Trophoblast cell (in vitro differentiated cells and primary cell): ENCODE data around the gene EP400.

Experiments used
- DNase-seq, 2 donors: peaks; one replicate each; pipeline ENCODE4 v3.0.0-alpha.2; 2016
- H2AFZ ChIP-seq: 2 replicates; pipeline ENCODE4 v1.6.1; 2013; ENCODE audit warnings: low read length, moderate library complexity, mild to moderate bottlenecking; ENCODE audit not compliant: insufficient read depth, poor library complexity
- H2AK5ac ChIP-seq: 2 replicates; pipeline ENCODE4 v1.6.1; 2013; ENCODE audit warnings: mild to moderate bottlenecking, low read length
- H2BK120ac ChIP-seq: 2 replicates; pipeline ENCODE4 v1.6.1; 2013; ENCODE audit warnings: low read length, mild to moderate bottlenecking, moderate library complexity; ENCODE audit not compliant: insufficient read depth, poor library complexity
- H2BK12ac ChIP-seq: 2 replicates; pipeline ENCODE4 v1.6.1; 2013; ENCODE audit warnings: mild to moderate bottlenecking, low read length, moderate library complexity
- H2BK5ac ChIP-seq: 2 replicates; pipeline ENCODE4 v1.6.1; 2013; ENCODE audit warnings: low read length, low read depth, moderate library complexity, mild to moderate bottlenecking; ENCODE audit not compliant: poor library complexity
- H3K14ac ChIP-seq: 2 replicates; pipeline ENCODE4 v1.6.1; 2013; ENCODE audit warnings: mild to moderate bottlenecking, low read length
- H3K18ac ChIP-seq: 2 replicates; pipeline ENCODE4 v1.6.1; 2013; ENCODE audit warnings: mild to moderate bottlenecking, low read length
- H3K23ac ChIP-seq: 2 replicates; pipeline ENCODE4 v1.6.1; 2013; ENCODE audit warnings: low read length
- H3K27ac ChIP-seq: 2 replicates; pipeline ENCODE4 v1.5.1; 2013; ENCODE audit warnings: low read depth, mild to moderate bottlenecking, inconsistent platforms, low read length, moderate library complexity
- H3K27me3 ChIP-seq: 2 replicates; pipeline ENCODE4 v1.6.1; 2013; ENCODE audit warnings: inconsistent platforms, mild to moderate bottlenecking, low read length, moderate library complexity; ENCODE audit not compliant: insufficient read depth
- H3K36me3 ChIP-seq, 2 experiments: 1 replicate in 1 of 2; 2 replicates in 1 of 2; pipeline ENCODE4 v1.6.1; 2013; ENCODE audit warnings: low read length in 2 of 2, mild to moderate bottlenecking in 2 of 2, moderate library complexity in 1 of 2; ENCODE audit not compliant: insufficient read depth in 2 of 2, control insufficient read depth in 1 of 2
- H3K4ac ChIP-seq: 2 replicates; pipeline ENCODE4 v1.6.1; 2013; ENCODE audit warnings: low read depth, mild to moderate bottlenecking, low read length, moderate library complexity
- H3K4me1 ChIP-seq, 2 experiments: 1 replicate in 1 of 2; 2 replicates in 1 of 2; pipeline ENCODE4 v1.6.1; 2013; ENCODE audit warnings: low read length in 2 of 2, mild to moderate bottlenecking in 2 of 2, moderate library complexity in 1 of 2; ENCODE audit not compliant: insufficient read depth in 2 of 2, control insufficient read depth in 1 of 2
- H3K4me2 ChIP-seq: 2 replicates; pipeline ENCODE4 v1.6.1; 2013; ENCODE audit warnings: inconsistent platforms, mild to moderate bottlenecking, low read length, moderate library complexity
- H3K4me3 ChIP-seq: 2 replicates; pipeline ENCODE4 v1.5.1; 2013; ENCODE audit warnings: mild to moderate bottlenecking, low read depth, low read length, inconsistent platforms
- H3K79me1 ChIP-seq: one replicate; pipeline ENCODE4 v1.6.1; 2013; ENCODE audit warnings: low read length
- H3K79me2 ChIP-seq: 2 replicates; pipeline ENCODE4 v1.6.1; 2013; ENCODE audit warnings: low read length, mild to moderate bottlenecking; ENCODE audit not compliant: control insufficient read depth, insufficient read depth, poor library complexity
- H3K9ac ChIP-seq: 2 replicates; pipeline ENCODE4 v1.6.1; 2013; ENCODE audit warnings: mild to moderate bottlenecking, low read length
- H3K9me3 ChIP-seq: 2 replicates; pipeline ENCODE4 v1.6.1; 2013; ENCODE audit warnings: low read depth, mild to moderate bottlenecking, control low read depth, inconsistent platforms, low read length; ENCODE audit not compliant: insufficient read depth
- H4K12ac ChIP-seq: 2 replicates; pipeline ENCODE4 v1.6.1; 2013; ENCODE audit warnings: low read depth, mild to moderate bottlenecking, low read length, moderate library complexity
- H4K8ac ChIP-seq: 2 replicates; pipeline ENCODE4 v1.6.1; 2013; ENCODE audit warnings: low read depth, mild to moderate bottlenecking, low read length, moderate library complexity
- H4K91ac ChIP-seq: one replicate; pipeline ENCODE4 v1.6.1; 2013; ENCODE audit warnings: low read depth, mild to moderate bottlenecking, low read length, moderate library complexity
- WGBS: extraction: QIAGEN DNeasy Blood & Tissue Kit; methylation state at CpG from one replicate; pipeline ENCODE4 v1.1.7; 2013; ENCODE audit warnings: missing lambda C conversion rate; ENCODE audit not compliant: insufficient read length, insufficient coverage; ENCODE audit errors: extremely low coverage; 5-methylcytosine and 5-hydroxymethylcytosine counted together

The EP400 gene

DNA sequence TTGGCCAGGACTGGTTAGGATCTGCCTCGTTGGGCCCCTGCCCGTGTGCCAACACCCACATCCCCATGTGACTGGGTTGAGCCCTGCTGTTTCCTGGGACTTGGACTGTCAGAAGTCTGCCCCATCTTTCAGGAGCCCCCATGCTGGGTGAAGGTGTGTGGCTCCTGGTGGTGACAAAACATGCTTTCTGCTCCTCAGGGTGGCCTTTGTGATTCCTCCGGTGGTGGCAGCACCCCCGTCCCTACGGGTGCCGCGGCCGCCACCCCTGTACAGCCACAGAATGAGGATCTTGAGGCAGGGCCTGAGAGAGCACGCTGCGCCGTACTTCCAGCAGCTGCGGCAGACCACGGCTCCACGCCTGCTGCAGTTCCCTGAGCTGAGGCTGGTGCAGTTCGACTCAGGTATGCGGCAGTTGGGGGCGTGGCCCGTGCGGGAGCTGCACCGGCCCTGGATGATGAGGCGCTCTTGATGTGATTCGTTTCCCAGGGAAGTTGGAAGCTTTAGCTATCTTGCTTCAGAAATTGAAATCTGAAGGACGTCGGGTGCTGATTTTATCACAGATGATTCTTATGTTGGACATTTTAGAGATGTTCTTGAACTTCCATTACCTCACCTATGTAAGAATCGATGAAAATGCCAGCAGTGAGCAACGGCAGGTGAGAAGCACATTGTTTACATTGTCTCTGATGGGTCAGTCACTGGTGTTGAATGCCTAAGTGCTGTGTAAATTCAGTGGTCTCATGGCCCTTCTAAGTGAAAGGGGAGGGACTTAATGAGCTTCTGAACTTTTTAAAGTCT lies 80.0 kb downstream of the EP400 start:
- H2AFZ ChIP-seq, result no peak overlapping the region
- no peak overlapping the region for H3K4me3 ChIP-seq
- H3K4me2 ChIP-seq, result no peak overlapping the region
- H3K14ac ChIP-seq, result no peak overlapping the region
- H3K4ac ChIP-seq, result no peak overlapping the region
- H3K9ac ChIP-seq, result no peak overlapping the region
- peaks cover 2% of the 10 kb centered on the region for H3K79me2 ChIP-seq
- no peaks in the 10 kb centered on the region for H3K79me1 ChIP-seq
- no peaks in the 10 kb centered on the region for H3K27me3 ChIP-seq
- H4K8ac ChIP-seq, result no peak overlapping the region
- no peak overlapping the region for H3K23ac ChIP-seq
- no peak overlapping the region for H2BK120ac ChIP-seq
- WGBS, result no CpG with 5 or more reads among the region's 26 CpGs
- no peak overlapping the region for H2AK5ac ChIP-seq
- H3K9me3 ChIP-seq, result peaks cover 3% of the 10 kb centered on the region
- H2BK12ac ChIP-seq, result no peak overlapping the region
- H3K4me1 ChIP-seq, result no peaks in the 10 kb centered on the region
- H4K91ac ChIP-seq, result no peak overlapping the region
- H3K18ac ChIP-seq, result no peak overlapping the region
- DNase-seq, result peak; percentile 95 to 97
- H3K36me3 ChIP-seq, result peaks cover 65 to 84% of the 10 kb centered on the region in 2 experiments
- no peak overlapping the region for H3K27ac ChIP-seq
- H4K12ac ChIP-seq, result no peak overlapping the region
- H2BK5ac ChIP-seq, result no peak overlapping the region

DNA sequence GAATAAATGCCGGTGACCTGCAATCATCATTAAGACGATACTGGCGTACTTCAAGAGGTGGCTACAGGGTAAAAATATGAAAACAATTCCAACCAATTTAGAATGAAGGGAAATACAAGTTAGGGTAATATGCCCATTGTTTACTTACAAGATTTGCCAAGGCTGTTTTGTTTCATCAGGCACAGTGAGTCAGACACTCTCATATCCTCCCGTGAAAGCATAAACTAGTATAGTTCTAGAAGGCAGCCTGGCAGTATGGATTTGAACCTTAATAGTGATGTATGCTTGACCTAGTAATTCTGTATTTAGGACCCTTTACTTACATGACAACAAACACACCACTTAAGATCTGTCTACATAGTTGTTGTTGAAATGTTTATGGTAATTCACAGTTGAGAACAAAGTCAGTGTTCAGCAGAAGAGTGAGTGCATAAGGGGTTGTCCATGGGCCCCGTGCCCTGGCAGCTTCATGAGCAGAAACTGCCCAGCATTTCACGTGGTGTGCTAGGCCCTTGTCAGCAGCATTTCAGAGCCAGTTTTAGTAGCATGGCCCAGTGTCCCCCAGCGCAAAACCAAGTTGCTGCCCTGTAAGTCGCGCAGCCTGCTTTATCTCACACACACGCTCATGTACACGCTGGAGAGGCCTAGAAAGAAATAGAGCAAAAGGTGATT lies 80.8 kb downstream of the EP400 start:
- no peak overlapping the region for H3K9ac ChIP-seq
- peaks cover 2% of the 10 kb centered on the region for H3K9me3 ChIP-seq
- H4K12ac ChIP-seq, result no peak overlapping the region
- no peak overlapping the region for H2BK120ac ChIP-seq
- H3K4me1 ChIP-seq, result no peaks in the 10 kb centered on the region
- no peak overlapping the region for H3K27ac ChIP-seq
- H3K18ac ChIP-seq, result no peak overlapping the region
- H2BK12ac ChIP-seq, result no peak overlapping the region
- H2BK5ac ChIP-seq, result no peak overlapping the region
- H3K23ac ChIP-seq, result no peak overlapping the region
- peak; percentile 12 to 66 for DNase-seq
- no peak overlapping the region for H4K8ac ChIP-seq
- H3K4me3 ChIP-seq, result no peak overlapping the region
- no peak overlapping the region for H3K4ac ChIP-seq
- H2AK5ac ChIP-seq, result no peak overlapping the region
- no peaks in the 10 kb centered on the region for H3K27me3 ChIP-seq
- H3K36me3 ChIP-seq, result peaks cover 66 to 83% of the 10 kb centered on the region in 2 experiments
- H3K4me2 ChIP-seq, result no peak overlapping the region
- no peak overlapping the region for H3K14ac ChIP-seq
- WGBS, result no CpG with 5 or more reads among the region's 11 CpGs
- H2AFZ ChIP-seq, result no peak overlapping the region
- peaks cover 2% of the 10 kb centered on the region for H3K79me2 ChIP-seq
- no peaks in the 10 kb centered on the region for H3K79me1 ChIP-seq
- no peak overlapping the region for H4K91ac ChIP-seq

DNA sequence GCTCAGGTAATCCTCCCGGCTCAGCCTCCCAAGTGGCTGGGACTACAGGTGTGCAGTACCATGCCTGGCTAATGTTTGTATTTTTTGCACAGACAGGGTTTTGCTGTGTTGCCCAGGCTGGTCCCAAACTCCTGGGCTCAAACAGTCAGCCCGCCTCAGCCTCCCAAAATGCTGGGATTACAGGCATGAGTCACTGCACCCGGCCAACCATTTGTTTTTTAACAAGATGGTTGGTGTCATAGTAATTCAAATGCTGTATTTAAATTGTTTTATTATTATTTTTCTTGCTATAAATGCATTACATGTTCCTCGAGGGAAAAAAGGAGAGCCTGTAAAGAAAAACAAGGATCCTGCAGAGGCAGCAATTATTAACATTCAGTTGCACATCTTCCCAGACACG lies 83.9 kb downstream of the EP400 start:
- Histone ChIP-seq H2AK5ac (no peak overlapping the region), H3K4ac (no peak overlapping the region), H3K36me3 (peaks cover 66 to 80% of the 10 kb centered on the region in 2 experiments), H3K27ac (no peak overlapping the region), H3K79me2 (peaks cover 2% of the 10 kb centered on the region), H4K8ac (no peak overlapping the region), H3K79me1 (no peaks in the 10 kb centered on the region), H2BK5ac (no peak overlapping the region), H4K91ac (no peak overlapping the region), H3K23ac (no peak overlapping the region), H3K18ac (no peak overlapping the region), H2AFZ (no peak overlapping the region), H2BK12ac (no peak overlapping the region), H3K9me3 (peaks cover 11% of the 10 kb centered on the region), H3K9ac (no peak overlapping the region), H3K4me2 (no peak overlapping the region), H3K4me1 (no peaks in the 10 kb centered on the region), H3K14ac (no peak overlapping the region), H3K4me3 (no peak overlapping the region), H3K27me3 (no peaks in the 10 kb centered on the region), H4K12ac (no peak overlapping the region), H2BK120ac (no peak overlapping the region)
- no CpG with 5 or more reads among the region's 5 CpGs for WGBS
- DNase-seq, result no peak

DNA sequence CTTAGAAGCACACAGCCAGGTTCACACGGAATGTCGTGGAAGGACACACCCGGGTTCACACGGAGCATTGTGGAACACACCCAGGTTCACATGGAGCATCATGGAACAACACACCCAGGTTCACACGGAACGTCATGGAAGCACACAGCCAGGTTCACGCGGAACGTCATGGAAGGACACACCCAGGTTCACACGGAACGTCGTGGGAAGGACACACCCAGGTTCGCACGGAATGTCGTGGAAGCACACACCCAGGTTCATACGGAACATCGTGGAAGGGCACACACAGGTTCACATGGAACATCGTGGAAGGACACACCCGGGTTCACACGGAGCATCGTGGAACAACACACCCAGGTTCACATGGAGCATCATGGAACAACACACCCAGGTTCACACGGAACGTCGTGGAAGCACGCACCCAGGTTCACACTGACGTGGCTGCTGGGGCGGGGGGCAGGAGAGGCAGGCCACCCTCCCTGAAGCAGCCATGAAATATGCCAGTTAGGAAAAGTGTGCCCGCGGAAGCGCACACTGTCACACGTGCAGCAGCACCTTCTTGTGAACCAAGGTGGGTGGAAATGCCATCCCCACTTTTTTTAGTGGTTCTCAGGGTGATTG lies 86.4 kb downstream of the EP400 start:
- H3K36me3 ChIP-seq, result peaks cover 70 to 77% of the 10 kb centered on the region in 2 experiments
- H3K79me2 ChIP-seq, result no peaks in the 10 kb centered on the region
- no peak overlapping the region for H3K4me3 ChIP-seq
- H3K27ac ChIP-seq, result no peak overlapping the region
- no peak overlapping the region for H4K91ac ChIP-seq
- no peak overlapping the region for H2AK5ac ChIP-seq
- peaks cover 11% of the 10 kb centered on the region for H3K9me3 ChIP-seq
- no peaks in the 10 kb centered on the region for H3K4me1 ChIP-seq
- no peak overlapping the region for H4K8ac ChIP-seq
- H3K4ac ChIP-seq, result no peak overlapping the region
- H2BK12ac ChIP-seq, result no peak overlapping the region
- WGBS, result no CpG with 5 or more reads among the region's 31 CpGs
- H2BK5ac ChIP-seq, result no peak overlapping the region
- no peak overlapping the region for H3K23ac ChIP-seq
- no peak for DNase-seq
- no peak overlapping the region for H2AFZ ChIP-seq
- H4K12ac ChIP-seq, result no peak overlapping the region
- H3K79me1 ChIP-seq, result no peaks in the 10 kb centered on the region
- no peak overlapping the region for H3K9ac ChIP-seq
- H2BK120ac ChIP-seq, result no peak overlapping the region
- H3K4me2 ChIP-seq, result no peak overlapping the region
- H3K27me3 ChIP-seq, result no peaks in the 10 kb centered on the region
- no peak overlapping the region for H3K18ac ChIP-seq
- H3K14ac ChIP-seq, result no peak overlapping the region
